K562 (cell line): ENCODE results near the gene MON1A. TPM values are rescaled to one million over a fixed set of nuclear protein-coding genes. Genes with fewer than 3 reads are reported as not detected.

Experiments
- ARID2 ChIP-seq: fragments of 450-650 bp; IDR thresholded peaks from 2 replicates; pipeline ENCODE4 v1.6.1; 2017; ENCODE audit warnings: antibody characterized with exemption, mild to moderate bottlenecking
- ARNT ChIP-seq, 2 experiments: fragments of 450-650 bp; IDR thresholded peaks; 2 replicates each; pipeline ENCODE4 v1.6.1; 2016; ENCODE audit warnings: mild to moderate bottlenecking in 1 of 2
- CBX2 ChIP-seq: fragments of 200-600 bp; sonication (generic); IDR thresholded peaks from one replicate; pipeline ENCODE4 v1.6.1; 2012; ENCODE audit warnings: mild to moderate bottlenecking, low read length, inconsistent platforms; ENCODE audit not compliant: insufficient read depth, poor library complexity, severe bottlenecking
- POLR2G ChIP-seq: fragments of 200-400 bp; formaldehyde crosslinking; IDR thresholded peaks from 2 replicates; pipeline ENCODE4 v1.6.1; 2017; ENCODE audit warnings: low read depth, mild to moderate bottlenecking, antibody characterized with exemption, low read length, moderate library complexity
- TAF7 ChIP-seq: fragments of 450-650 bp; IDR thresholded peaks from 2 replicates; pipeline ENCODE4 v1.6.1; 2016; ENCODE audit warnings: missing genetic modification characterization, missing compliant biosample characterization
- ZKSCAN8 ChIP-seq: fragments of 200-800 bp; sonication (Bioruptor generic); IDR thresholded peaks from 2 replicates; pipeline ENCODE4 v1.6.1; 2016; ENCODE audit warnings: missing genetic modification characterization, missing compliant biosample characterization
- ZNF12 ChIP-seq: sonication (generic); formaldehyde crosslinking; IDR thresholded peaks from 2 replicates; pipeline ENCODE4 v1.4.0; 2020; ENCODE audit warnings: mild to moderate bottlenecking, missing genetic modification reagents
- ZNF174 ChIP-seq: fragments of 250-450 bp; sonication (Bioruptor Pico); IDR thresholded peaks from 2 replicates; pipeline ENCODE4 v1.4.0; 2020; ENCODE audit warnings: mild to moderate bottlenecking
- polyA plus RNA-seq, 8 experiments: library from polyadenylated mRNA; depleted of rRNA in 4 of 8; stranded (reverse) in 5 of 8; unstranded in 3 of 8; fragments of >200 nt; fragmentation: Nextera tagmentation in 2 of 8; fragmentation: Illumina TruSeq in 1 of 8; extraction: Ambion mirVana in 2 of 8; extraction: Trizol in 1 of 8; gene quantifications; 2 replicates each; pipeline versions ENCODE4 v1.2.1 to v1.2.3, GENCODE V29; 2011 to 2014; ENCODE audit warnings: inconsistent platforms in 1 of 8, missing spikeins in 1 of 8
- total RNA-seq, 7 experiments: library from RNA; depleted of rRNA in 6 of 7; stranded (reverse); fragments of >200 nt in 6 of 7; fragmentation: Illumina TruSeq in 2 of 7; extraction: Trizol in 2 of 7; gene quantifications; 2 replicates each; pipeline versions ENCODE4 v1.2.1 to v1.2.3, GENCODE V29; 2011 to 2021; ENCODE audit warnings: low replicate concordance in 1 of 7
- TF ChIP-seq, protein P1 (sequence below): sonication (generic); IDR thresholded peaks from 2 replicates; pipeline ENCODE4 v1.6.1; 2016
- TF ChIP-seq, protein P2 (sequence below), 2 experiments: fragments of 200-800 bp in 1 of 2; sonication (Bioruptor generic) in 1 of 2; sonication (generic) in 1 of 2; formaldehyde crosslinking in 1 of 2; IDR thresholded peaks in 1 of 2; conservative IDR thresholded peaks in 1 of 2; 2 replicates each; pipeline versions ENCODE4 v1.5.0 to v1.6.1; 2016 to 2020; ENCODE audit warnings: missing compliant biosample characterization in 1 of 2, missing genetic modification characterization in 1 of 2, missing genetic modification reagents in 1 of 2
- TF ChIP-seq, protein P3 (sequence below): fragments of 450-650 bp; IDR thresholded peaks from 2 replicates; pipeline ENCODE4 v1.6.1; 2014; ENCODE audit warnings: low read depth, mild to moderate bottlenecking, moderate library complexity, borderline replicate concordance
- TF ChIP-seq, protein P4 (sequence below): sonication (generic); formaldehyde crosslinking; IDR thresholded peaks from 2 replicates; pipeline ENCODE4 v1.8.1; 2023; ENCODE audit warnings: mild to moderate bottlenecking, missing genetic modification reagents
- TF ChIP-seq, protein P5 (sequence below): fragments of 450-650 bp; IDR thresholded peaks from 2 replicates; pipeline ENCODE4 v1.7.1; 2018; ENCODE audit warnings: mild to moderate bottlenecking, low read depth; ENCODE audit not compliant: partially characterized antibody
- TF ChIP-seq, protein P6 (sequence below): IDR thresholded peaks from 3 replicates; pipeline ENCODE4 v1.6.1; 2011; ENCODE audit warnings: borderline replicate concordance, mild to moderate bottlenecking, moderate library complexity; ENCODE audit not compliant: insufficient read length; ENCODE audit errors: extremely low read depth

The MON1A gene
- total and polyA plus RNA-seq, 9 of the 15 experiments (the other 6 are each of a cell fraction or from before 2014, with no cell fraction given) = 1.1 to 13.8 (median 6.8) TPM

DNA sequence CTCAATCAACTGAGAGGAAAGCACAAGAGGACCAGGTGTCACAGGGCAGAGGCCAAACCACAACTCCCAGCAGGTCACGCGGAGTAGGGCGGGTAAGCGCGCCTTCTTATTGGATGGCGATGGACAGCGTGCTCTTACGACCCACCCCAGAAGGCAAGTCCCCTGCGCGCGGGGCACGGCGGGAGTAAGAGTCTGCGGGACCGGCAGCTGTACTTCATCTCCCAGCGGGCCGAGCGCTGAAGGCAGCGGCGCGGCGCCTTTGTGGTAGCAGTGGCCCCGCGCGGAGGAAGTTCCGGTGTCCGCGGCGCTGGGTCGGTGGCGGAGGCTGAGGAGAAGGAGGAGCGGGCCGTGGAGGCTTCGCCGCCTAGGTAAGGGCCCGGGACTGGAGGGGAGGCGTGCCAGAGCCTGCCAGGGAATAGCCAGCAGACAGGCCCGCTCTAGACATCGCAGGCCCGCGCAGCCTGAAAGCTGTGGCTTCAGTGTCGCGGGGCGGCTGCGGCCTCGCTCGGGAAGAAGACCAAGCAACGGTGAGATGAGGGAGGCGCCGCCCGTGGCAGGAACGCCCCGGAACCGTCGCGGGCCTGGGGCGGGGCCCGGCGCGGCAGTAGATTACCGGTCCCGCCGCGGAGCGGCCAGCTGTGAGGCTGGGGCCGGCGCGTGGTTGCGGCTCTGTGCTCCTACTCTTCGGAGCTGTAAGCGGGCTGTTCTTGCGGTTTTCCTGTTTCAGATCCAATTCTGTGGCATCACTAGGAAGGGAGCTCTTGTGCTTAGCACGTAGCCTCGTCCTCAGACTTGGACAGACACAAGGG, 10.5 kb upstream of the MON1A start, which contains the start of gene RBM6 (continued):
- peak; percentile 99 for TF ChIP-seq POLR2G
- TF ChIP-seq ZNF174 (CRISPR knock-in tag) = no peak
- TF ChIP-seq, protein P1, sequence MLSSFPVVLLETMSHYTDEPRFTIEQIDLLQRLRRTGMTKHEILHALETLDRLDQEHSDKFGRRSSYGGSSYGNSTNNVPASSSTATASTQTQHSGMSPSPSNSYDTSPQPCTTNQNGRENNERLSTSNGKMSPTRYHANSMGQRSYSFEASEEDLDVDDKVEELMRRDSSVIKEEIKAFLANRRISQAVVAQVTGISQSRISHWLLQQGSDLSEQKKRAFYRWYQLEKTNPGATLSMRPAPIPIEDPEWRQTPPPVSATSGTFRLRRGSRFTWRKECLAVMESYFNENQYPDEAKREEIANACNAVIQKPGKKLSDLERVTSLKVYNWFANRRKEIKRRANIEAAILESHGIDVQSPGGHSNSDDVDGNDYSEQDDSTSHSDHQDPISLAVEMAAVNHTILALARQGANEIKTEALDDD = no peak
- no peak for TF ChIP-seq ZNF12 (CRISPR knock-in tag)
- TF ChIP-seq, protein P2, sequence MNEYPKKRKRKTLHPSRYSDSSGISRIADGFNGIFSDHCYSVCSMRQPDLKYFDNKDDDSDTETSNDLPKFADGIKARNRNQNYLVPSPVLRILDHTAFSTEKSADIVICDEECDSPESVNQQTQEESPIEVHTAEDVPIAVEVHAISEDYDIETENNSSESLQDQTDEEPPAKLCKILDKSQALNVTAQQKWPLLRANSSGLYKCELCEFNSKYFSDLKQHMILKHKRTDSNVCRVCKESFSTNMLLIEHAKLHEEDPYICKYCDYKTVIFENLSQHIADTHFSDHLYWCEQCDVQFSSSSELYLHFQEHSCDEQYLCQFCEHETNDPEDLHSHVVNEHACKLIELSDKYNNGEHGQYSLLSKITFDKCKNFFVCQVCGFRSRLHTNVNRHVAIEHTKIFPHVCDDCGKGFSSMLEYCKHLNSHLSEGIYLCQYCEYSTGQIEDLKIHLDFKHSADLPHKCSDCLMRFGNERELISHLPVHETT (CRISPR knock-in tag; conservative IDR thresholded peaks at IDR 0.05 in 1 of 2, IDR thresholded peaks at IDR 0.05 in 1 of 2) = peak in 1 of 2 experiments; percentile 98; a peak in 2 of 4 replicates
- TF ChIP-seq ARNT (IDR thresholded peaks at IDR 0.05) = no peak
- TF ChIP-seq ARID2 = no peak
- TF ChIP-seq TAF7 (tag) = peak; percentile 60; the same call in 1 of the 2 replicates
- TF ChIP-seq, protein P3, sequence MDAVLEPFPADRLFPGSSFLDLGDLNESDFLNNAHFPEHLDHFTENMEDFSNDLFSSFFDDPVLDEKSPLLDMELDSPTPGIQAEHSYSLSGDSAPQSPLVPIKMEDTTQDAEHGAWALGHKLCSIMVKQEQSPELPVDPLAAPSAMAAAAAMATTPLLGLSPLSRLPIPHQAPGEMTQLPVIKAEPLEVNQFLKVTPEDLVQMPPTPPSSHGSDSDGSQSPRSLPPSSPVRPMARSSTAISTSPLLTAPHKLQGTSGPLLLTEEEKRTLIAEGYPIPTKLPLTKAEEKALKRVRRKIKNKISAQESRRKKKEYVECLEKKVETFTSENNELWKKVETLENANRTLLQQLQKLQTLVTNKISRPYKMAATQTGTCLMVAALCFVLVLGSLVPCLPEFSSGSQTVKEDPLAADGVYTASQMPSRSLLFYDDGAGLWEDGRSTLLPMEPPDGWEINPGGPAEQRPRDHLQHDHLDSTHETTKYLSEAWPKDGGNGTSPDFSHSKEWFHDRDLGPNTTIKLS = peak; percentile 89
- TF ChIP-seq ZKSCAN8 (CRISPR knock-in tag) = no peak
- no peak for TF ChIP-seq CBX2
- TF ChIP-seq, protein P4, sequence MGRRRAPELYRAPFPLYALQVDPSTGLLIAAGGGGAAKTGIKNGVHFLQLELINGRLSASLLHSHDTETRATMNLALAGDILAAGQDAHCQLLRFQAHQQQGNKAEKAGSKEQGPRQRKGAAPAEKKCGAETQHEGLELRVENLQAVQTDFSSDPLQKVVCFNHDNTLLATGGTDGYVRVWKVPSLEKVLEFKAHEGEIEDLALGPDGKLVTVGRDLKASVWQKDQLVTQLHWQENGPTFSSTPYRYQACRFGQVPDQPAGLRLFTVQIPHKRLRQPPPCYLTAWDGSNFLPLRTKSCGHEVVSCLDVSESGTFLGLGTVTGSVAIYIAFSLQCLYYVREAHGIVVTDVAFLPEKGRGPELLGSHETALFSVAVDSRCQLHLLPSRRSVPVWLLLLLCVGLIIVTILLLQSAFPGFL (CRISPR knock-in tag) = peak; percentile 98
- TF ChIP-seq, protein P5, sequence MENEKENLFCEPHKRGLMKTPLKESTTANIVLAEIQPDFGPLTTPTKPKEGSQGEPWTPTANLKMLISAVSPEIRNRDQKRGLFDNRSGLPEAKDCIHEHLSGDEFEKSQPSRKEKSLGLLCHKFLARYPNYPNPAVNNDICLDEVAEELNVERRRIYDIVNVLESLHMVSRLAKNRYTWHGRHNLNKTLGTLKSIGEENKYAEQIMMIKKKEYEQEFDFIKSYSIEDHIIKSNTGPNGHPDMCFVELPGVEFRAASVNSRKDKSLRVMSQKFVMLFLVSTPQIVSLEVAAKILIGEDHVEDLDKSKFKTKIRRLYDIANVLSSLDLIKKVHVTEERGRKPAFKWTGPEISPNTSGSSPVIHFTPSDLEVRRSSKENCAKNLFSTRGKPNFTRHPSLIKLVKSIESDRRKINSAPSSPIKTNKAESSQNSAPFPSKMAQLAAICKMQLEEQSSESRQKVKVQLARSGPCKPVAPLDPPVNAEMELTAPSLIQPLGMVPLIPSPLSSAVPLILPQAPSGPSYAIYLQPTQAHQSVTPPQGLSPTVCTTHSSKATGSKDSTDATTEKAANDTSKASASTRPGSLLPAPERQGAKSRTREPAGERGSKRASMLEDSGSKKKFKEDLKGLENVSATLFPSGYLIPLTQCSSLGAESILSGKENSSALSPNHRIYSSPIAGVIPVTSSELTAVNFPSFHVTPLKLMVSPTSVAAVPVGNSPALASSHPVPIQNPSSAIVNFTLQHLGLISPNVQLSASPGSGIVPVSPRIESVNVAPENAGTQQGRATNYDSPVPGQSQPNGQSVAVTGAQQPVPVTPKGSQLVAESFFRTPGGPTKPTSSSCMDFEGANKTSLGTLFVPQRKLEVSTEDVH = peak; percentile 62
- TF ChIP-seq, protein P6, sequence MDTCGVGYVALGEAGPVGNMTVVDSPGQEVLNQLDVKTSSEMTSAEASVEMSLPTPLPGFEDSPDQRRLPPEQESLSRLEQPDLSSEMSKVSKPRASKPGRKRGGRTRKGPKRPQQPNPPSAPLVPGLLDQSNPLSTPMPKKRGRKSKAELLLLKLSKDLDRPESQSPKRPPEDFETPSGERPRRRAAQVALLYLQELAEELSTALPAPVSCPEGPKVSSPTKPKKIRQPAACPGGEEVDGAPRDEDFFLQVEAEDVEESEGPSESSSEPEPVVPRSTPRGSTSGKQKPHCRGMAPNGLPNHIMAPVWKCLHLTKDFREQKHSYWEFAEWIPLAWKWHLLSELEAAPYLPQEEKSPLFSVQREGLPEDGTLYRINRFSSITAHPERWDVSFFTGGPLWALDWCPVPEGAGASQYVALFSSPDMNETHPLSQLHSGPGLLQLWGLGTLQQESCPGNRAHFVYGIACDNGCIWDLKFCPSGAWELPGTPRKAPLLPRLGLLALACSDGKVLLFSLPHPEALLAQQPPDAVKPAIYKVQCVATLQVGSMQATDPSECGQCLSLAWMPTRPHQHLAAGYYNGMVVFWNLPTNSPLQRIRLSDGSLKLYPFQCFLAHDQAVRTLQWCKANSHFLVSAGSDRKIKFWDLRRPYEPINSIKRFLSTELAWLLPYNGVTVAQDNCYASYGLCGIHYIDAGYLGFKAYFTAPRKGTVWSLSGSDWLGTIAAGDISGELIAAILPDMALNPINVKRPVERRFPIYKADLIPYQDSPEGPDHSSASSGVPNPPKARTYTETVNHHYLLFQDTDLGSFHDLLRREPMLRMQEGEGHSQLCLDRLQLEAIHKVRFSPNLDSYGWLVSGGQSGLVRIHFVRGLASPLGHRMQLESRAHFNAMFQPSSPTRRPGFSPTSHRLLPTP = no peak
